ENCODE data around the gene SMAD6. TPM values are rescaled to one million over a fixed set of nuclear protein-coding genes. Genes with fewer than 3 reads are reported as not detected.
"Not testable (repeated sequence)": the region's sequence is repeated elsewhere in the genome, so short reads cannot be mapped to it uniquely, and the experiment has no call there.

SMAD6 gene
- total RNA-seq, 1 donor, result 1.9 TPM

DNA sequence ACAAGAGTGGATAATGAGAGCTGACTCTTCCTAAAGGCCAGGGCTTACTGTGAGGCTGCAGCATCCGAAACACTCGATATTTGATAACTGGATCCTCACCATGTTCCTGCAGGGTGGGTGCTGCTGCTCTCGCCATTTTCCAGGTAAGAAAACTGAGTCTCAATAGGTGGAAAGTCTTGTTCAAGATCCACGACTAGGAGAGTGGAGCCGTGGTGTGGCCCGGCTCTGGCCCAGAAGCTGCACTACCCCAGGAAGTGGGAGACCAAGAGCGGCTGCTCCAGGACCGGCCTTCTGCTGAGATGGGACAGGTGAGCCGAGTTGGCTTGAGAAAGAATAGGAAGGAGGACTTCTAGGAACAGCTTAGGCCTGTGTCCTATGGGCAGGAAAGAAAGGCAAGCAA lies 121.6 kb downstream of the SMAD6 start:
- H3K4me3 ChIP-seq (ENCODE audit: low read length), result no peak overlapping the region
- no peaks in the 10 kb centered on the region for H3K9me3 ChIP-seq (ENCODE audit: low read depth, low read length)
- H3K4me1 ChIP-seq (ENCODE audit: insufficient read depth, low read length), result no peaks in the 10 kb centered on the region
- no peaks in the 10 kb centered on the region for H3K27me3 ChIP-seq (ENCODE audit: insufficient read depth, low read length)

GRCh38 chr15:66824424-66824823 lies 122.4 kb downstream of the SMAD6 start:
- no peaks in the 10 kb centered on the region for H3K27me3 ChIP-seq (ENCODE audit: insufficient read depth, low read length)
- no peaks in the 10 kb centered on the region for H3K4me1 ChIP-seq (ENCODE audit: insufficient read depth, low read length)
- no peak overlapping the region for H3K4me3 ChIP-seq (ENCODE audit: low read length)
- no peaks in the 10 kb centered on the region for H3K9me3 ChIP-seq (ENCODE audit: low read depth, low read length)

DNA sequence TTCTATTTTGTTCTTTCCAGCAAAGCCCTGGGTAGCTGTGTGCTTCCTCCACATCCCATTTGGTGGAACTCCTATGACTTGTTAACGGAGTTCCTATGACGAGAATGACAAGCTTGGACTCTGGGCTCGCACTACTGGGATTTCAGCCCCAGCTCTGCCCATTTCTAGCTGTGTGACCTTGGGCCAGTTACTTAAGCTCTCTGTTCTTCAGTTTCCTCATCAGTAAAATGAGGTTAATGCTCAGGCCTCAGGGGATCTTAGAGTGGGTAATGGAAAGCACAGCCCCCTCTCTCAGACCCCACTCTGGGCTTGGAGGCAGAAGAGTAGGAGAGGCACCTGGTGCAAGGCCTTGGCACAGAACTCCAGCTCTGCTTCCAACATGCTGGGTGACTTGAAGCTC lies 123.1 kb downstream of the SMAD6 start:
- Histone ChIP-seq H3K4me3 (ENCODE audit: low read length) (no peak overlapping the region), H3K9me3 (ENCODE audit: low read depth, low read length) (no peaks in the 10 kb centered on the region), H3K4me1 (ENCODE audit: insufficient read depth, low read length) (peaks cover under 1% of the 10 kb centered on the region), H3K27me3 (ENCODE audit: insufficient read depth, low read length) (no peaks in the 10 kb centered on the region)

- peaks cover 6% of the 10 kb centered on the region for H3K4me1 ChIP-seq (ENCODE audit: insufficient read depth, low read length)
- no peak overlapping the region for H3K4me3 ChIP-seq (ENCODE audit: low read length)
- no peaks in the 10 kb centered on the region for H3K27me3 ChIP-seq (ENCODE audit: insufficient read depth, low read length)
- H3K9me3 ChIP-seq (ENCODE audit: low read depth, low read length), result no peaks in the 10 kb centered on the region
These were observed 123.7 kb downstream of the SMAD6 start for GRCh38 chr15:66825731-66826130.

GRCh38 chr15:66826507-66826906 lies 124.5 kb downstream of the SMAD6 start:
- no peaks in the 10 kb centered on the region for H3K27me3 ChIP-seq (ENCODE audit: insufficient read depth, low read length)
- no peak overlapping the region for H3K4me3 ChIP-seq (ENCODE audit: low read length)
- H3K9me3 ChIP-seq (ENCODE audit: low read depth, low read length), result no peaks in the 10 kb centered on the region
- peaks cover 7% of the 10 kb centered on the region for H3K4me1 ChIP-seq (ENCODE audit: insufficient read depth, low read length)

GRCh38 chr15:66827039-66827697 lies 125.1 kb downstream of the SMAD6 start:
- no peak overlapping the region for H3K4me3 ChIP-seq (ENCODE audit: low read length)
- H3K27me3 ChIP-seq (ENCODE audit: insufficient read depth, low read length), result no peaks in the 10 kb centered on the region
- H3K4me1 ChIP-seq (ENCODE audit: insufficient read depth, low read length), result peaks cover 14% of the 10 kb centered on the region
- H3K9me3 ChIP-seq (ENCODE audit: low read depth, low read length), result no peaks in the 10 kb centered on the region

DNA sequence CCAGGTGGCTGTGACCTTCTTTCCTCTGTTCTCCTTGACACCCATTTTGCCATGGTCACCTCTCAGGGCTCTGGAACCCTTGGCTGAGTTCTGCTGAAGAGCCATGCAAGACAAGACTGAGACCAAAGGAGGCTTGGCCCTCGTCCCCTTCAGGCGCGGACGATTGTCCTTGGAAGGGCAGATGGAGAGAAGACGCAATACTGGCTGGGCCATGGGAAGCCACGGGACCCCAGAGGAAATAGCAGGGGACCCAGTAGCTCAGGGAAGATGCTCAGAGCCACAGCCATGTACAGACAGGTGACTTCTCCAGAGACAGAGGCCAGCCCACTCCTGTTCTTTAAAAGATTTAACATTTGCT lies 125.6 kb downstream of the SMAD6 start:
- no peaks in the 10 kb centered on the region for H3K27me3 ChIP-seq (ENCODE audit: insufficient read depth, low read length)
- H3K4me1 ChIP-seq (ENCODE audit: insufficient read depth, low read length), result peaks cover 19% of the 10 kb centered on the region
- no peak overlapping the region for H3K4me3 ChIP-seq (ENCODE audit: low read length)
- H3K9me3 ChIP-seq (ENCODE audit: low read depth, low read length), result no peaks in the 10 kb centered on the region

DNA sequence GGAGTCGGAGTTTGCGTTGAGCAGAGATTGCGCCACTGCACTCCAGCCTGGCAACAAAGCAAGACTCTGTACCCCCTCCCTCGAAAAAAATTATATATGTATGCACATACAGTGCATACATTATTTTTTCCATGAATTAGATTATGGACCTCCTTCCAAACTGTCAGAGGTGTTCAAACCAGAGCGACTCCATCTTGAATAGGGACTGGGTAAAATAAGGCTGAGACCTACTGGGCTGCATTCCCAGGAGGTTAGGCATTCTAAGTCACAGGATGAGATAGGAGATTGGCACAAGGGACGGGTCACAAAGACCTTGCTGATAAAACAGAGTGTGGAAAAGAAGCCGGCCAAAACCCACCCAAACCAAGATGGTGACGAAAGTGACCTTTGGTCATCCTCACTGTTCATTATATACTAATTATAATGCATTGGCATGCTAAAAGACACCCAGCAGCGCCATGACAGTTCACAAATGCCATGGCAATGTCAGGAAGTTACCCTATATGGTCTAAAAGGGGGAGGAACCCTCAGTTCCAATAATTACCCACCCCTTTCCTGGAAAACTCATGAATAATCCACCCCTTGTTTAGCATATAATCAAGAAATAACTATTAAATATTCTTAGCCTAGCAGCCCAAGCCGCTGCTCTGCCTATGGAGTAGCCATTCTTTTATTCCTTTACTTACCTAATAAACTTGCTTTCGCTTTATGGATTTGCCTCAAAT lies 126.9 kb downstream of the SMAD6 start:
- not testable (repeated sequence) for H3K4me3 ChIP-seq (ENCODE audit: low read length); H3K27me3 ChIP-seq (ENCODE audit: insufficient read depth, low read length); H3K9me3 ChIP-seq (ENCODE audit: low read depth, low read length)
- peaks cover 32% of the 10 kb centered on the region for H3K4me1 ChIP-seq (ENCODE audit: insufficient read depth, low read length)

DNA sequence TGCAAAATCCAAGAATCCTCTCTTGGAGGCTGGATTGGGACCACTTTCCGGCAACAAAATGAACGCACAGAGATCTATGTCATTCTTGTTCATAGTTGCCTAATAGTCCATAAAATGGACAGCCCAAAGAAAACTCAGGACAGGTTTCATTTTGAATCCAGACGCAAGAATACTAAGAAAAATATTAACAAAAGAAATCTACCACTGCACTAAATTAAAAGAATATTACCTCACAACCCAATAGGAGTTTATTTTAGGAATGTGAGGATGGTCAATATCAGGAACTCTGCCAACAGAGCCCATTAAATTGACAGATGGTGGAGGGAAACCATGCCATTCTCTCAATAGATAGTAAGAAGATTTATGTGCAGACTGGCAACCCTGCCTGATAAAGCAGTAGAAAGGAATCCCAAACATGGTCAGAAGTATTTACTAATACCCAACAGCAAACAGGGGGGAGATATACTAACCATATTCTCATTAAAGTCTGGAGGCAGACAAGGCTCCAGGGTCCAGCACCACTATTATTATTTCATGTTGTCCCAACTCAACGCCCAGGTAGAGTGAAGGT lies 127.6 kb downstream of the SMAD6 start:
- H3K27me3 ChIP-seq (ENCODE audit: insufficient read depth, low read length), result no peaks in the 10 kb centered on the region
- H3K4me3 ChIP-seq (ENCODE audit: low read length), result no peak overlapping the region
- H3K9me3 ChIP-seq (ENCODE audit: low read depth, low read length), result no peaks in the 10 kb centered on the region
- peaks cover 38% of the 10 kb centered on the region for H3K4me1 ChIP-seq (ENCODE audit: insufficient read depth, low read length)

DNA sequence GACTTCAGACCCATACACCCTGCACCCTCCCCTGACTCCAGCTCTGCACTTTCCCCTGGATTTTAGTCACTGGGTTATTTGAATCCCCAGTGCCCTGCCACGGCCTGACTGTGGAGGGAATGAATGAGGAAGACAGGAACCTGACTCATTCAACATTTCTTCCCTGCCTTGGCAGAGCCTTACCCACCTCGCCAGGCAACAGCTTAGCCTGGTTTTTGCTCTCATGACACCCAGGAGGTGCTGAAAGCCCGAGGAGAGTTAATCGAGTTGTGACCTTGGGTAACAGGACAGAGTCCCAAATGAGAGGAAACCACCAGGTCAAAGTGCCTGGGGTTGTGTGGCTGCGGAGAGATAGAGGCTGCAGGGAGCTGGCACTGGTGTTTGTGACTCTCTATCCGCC lies 128.3 kb downstream of the SMAD6 start:
- Histone ChIP-seq H3K4me1 (ENCODE audit: insufficient read depth, low read length) (peaks cover 44% of the 10 kb centered on the region), H3K9me3 (ENCODE audit: low read depth, low read length) (no peaks in the 10 kb centered on the region), H3K4me3 (ENCODE audit: low read length) (no peak overlapping the region), H3K27me3 (ENCODE audit: insufficient read depth, low read length) (no peaks in the 10 kb centered on the region)

DNA sequence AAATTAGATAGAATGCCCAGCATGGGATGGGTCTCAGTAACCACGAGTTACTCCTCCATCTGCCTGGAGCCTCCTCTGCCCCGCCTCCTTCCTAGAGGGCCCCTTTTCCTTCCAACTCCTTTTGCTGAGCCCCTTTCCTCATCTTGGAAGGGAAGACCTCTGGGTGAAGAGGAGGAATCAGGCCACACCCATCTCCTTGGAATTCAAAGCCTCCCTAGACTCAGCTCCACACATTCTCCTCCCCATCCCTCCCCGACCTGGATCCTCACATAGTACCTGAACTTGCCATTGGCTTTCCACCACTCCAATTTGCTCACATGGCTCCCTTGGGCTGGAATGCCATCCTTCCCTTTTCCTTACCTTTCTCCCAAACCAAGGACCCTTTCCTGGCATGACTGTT lies 128.8 kb downstream of the SMAD6 start:
- peaks cover 44% of the 10 kb centered on the region for H3K4me1 ChIP-seq (ENCODE audit: insufficient read depth, low read length)
- no peaks in the 10 kb centered on the region for H3K27me3 ChIP-seq (ENCODE audit: insufficient read depth, low read length)
- H3K9me3 ChIP-seq (ENCODE audit: low read depth, low read length), result no peaks in the 10 kb centered on the region
- H3K4me3 ChIP-seq (ENCODE audit: low read length), result no peak overlapping the region

GRCh38 chr15:66831289-66831688 lies 129.3 kb downstream of the SMAD6 start:
- peaks cover 44% of the 10 kb centered on the region for H3K4me1 ChIP-seq (ENCODE audit: insufficient read depth, low read length)
- H3K4me3 ChIP-seq (ENCODE audit: low read length), result no peak overlapping the region

GRCh38 chr15:66831801-66832390 lies 129.9 kb downstream of the SMAD6 start:
- H3K4me1 ChIP-seq (ENCODE audit: insufficient read depth, low read length), result peaks cover 44% of the 10 kb centered on the region
- H3K27me3 ChIP-seq (ENCODE audit: insufficient read depth, low read length), result no peaks in the 10 kb centered on the region
- no peak overlapping the region for H3K4me3 ChIP-seq (ENCODE audit: low read length)
- no peaks in the 10 kb centered on the region for H3K9me3 ChIP-seq (ENCODE audit: low read depth, low read length)

More at GRCh38 chr15:66831289-66831688, 129.3 kb downstream of the SMAD6 start:
- H3K9me3 ChIP-seq (ENCODE audit: low read depth, low read length), result no peaks in the 10 kb centered on the region
- no peaks in the 10 kb centered on the region for H3K27me3 ChIP-seq (ENCODE audit: insufficient read depth, low read length)
